ENCODE data around the gene HMHB1.

Gene HMHB1

GRCh38 chr5:143865426-143866025 lies 53.6 kb downstream of the HMHB1 start:
- no peak for DNase-seq
- H3K36me3 ChIP-seq = no peaks in the 10 kb centered on the region
- peaks cover 4% of the 10 kb centered on the region for H3K4me1 ChIP-seq
- no peak overlapping the region for H3K4me3 ChIP-seq (ENCODE audit: low read depth, low read length)
- no peak for TF ChIP-seq CTCF (IDR thresholded peaks at IDR 0.05; ENCODE audit: low read depth, low read length)
- no peaks in the 10 kb centered on the region for H3K9me3 ChIP-seq
- H3K27me3 ChIP-seq = no peaks in the 10 kb centered on the region; the same call in 1 of the 2 replicates

Measured in BE2C (cell line).